ENCODE data around the gene JADE1.

JADE1 gene

DNA sequence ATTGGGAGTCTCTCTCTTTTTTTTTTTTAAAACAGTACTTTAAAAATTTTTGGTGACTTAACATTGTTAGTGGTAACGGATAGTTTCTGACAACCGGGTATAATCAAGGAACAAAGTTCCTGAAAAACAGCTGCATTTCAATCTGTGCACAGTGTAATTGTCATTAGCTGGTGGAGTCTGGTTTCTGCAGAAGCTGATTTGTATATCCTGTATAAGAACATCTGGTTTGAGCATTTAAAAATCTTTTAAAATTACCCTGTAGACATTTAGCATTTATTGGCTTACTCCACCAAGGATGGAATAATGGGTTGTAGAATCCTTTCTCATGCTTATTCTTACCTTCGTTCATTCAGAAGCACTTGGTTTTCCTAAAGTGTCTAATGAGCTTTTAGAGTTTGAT lies 11.2 kb downstream of the JADE1 start:
- DNase-seq (ENCODE audit: low read depth): no peak
- H3K4me3 ChIP-seq (ENCODE audit: low read length): no peak overlapping the region
- TF ChIP-seq, protein P1, sequence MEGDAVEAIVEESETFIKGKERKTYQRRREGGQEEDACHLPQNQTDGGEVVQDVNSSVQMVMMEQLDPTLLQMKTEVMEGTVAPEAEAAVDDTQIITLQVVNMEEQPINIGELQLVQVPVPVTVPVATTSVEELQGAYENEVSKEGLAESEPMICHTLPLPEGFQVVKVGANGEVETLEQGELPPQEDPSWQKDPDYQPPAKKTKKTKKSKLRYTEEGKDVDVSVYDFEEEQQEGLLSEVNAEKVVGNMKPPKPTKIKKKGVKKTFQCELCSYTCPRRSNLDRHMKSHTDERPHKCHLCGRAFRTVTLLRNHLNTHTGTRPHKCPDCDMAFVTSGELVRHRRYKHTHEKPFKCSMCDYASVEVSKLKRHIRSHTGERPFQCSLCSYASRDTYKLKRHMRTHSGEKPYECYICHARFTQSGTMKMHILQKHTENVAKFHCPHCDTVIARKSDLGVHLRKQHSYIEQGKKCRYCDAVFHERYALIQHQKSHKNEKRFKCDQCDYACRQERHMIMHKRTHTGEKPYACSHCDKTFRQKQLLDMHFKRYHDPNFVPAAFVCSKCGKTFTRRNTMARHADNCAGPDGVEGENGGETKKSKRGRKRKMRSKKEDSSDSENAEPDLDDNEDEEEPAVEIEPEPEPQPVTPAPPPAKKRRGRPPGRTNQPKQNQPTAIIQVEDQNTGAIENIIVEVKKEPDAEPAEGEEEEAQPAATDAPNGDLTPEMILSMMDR (conservative IDR thresholded peaks at IDR 0.05; ENCODE audit: low read length): no peak

DNA sequence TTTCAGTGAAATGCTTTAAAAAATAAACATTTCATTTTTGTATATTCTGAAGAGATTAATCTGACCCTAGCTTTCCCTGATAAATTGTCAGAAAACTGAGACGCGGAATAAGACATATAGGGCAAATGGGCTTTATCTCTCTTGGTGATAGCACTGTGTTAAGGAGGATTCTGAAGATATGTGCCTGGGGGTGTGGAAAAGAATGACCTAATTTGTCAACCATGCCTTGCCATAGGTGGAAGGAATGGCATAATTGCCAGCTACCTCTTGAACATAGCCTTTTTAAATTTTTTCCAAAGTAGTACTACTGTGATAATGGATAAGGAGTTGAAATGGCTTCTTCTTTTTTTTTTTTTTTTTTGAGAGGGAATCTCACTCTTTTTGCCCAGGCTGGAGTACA lies 11.7 kb downstream of the JADE1 start:
- no peak for DNase-seq (ENCODE audit: low read depth)
- TF ChIP-seq, protein P1 (conservative IDR thresholded peaks at IDR 0.05; ENCODE audit: low read length): no peak
- no peak overlapping the region for H3K4me3 ChIP-seq (ENCODE audit: low read length)

DNA sequence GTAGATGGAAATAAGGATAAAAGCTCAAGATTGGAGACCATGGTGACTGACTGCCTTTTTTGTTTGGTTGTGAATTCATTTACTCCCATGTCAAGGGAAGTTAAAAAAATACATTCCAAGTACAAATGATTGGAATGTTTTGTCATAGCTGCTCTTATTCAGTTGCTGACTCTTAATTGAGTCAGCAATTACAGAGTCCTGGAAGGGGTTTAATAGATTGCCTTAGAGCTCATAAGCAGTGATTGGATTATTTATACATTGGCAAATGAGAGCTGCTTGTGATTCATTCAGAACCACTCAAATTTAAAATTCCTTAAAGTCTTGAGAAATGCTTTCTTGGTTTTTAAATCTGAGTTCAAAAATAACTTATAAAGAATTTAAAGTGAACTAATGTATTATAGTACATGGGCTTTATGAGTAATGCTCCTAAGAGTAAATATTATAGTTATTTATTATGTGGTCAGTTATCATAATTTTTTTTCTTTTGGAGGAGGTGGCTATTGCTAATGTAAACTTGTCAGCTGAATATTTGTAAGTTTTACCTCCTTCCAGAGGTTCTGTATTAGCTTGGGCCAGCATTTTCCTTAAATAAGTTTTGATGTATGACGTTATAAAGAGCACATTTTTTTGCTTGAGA lies 13.6 kb downstream of the JADE1 start:
- H3K4me3 ChIP-seq (ENCODE audit: low read length): no peak overlapping the region
- TF ChIP-seq, protein P1 (conservative IDR thresholded peaks at IDR 0.05; ENCODE audit: low read length): no peak
- peak; percentile 97 for DNase-seq (ENCODE audit: low read depth)

DNA sequence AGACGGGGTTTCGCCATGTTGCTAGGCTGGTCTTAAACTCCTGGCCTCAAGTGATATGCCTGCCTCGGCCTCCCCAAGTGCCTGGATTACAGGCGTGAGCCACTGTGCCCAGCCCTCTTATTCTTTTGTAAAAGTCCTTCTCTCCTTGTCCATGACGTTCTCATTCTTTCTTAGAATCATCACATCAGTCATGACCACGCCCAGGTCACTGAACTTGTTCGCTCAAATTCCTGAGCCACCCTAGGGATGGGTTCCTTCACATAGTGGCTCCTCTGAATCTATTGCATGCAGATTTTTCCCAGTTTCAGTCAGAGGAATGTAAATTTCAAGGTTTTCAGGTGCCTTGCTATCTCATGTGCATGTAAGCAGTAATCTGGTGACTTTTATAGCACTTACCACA lies 15.7 kb downstream of the JADE1 start:
- TF ChIP-seq, protein P1 (conservative IDR thresholded peaks at IDR 0.05; ENCODE audit: low read length): no peak
- H3K4me3 ChIP-seq (ENCODE audit: low read length): no peak overlapping the region
- no peak for DNase-seq (ENCODE audit: low read depth)

DNA sequence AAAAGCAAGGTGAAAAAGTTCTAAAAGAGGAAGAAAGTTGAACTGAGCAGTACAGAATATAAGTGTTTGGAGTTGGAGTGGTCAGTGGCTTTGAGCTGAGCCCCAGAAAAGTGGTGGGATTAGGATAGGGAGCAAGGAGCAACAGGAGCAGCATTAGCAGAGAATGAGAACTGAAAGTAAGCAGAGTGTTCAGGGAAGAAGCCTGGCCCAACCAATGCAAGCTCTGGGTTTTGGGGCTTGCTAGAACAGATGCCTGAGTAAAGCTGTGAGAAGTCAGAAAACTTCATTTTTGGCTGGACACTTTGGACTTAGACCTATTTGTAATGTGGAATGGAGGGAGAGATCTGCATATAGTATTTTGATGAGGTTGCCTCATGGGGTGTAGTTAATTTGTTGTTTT lies 17.8 kb downstream of the JADE1 start:
- TF ChIP-seq, protein P1 (conservative IDR thresholded peaks at IDR 0.05; ENCODE audit: low read length): no peak

DNA sequence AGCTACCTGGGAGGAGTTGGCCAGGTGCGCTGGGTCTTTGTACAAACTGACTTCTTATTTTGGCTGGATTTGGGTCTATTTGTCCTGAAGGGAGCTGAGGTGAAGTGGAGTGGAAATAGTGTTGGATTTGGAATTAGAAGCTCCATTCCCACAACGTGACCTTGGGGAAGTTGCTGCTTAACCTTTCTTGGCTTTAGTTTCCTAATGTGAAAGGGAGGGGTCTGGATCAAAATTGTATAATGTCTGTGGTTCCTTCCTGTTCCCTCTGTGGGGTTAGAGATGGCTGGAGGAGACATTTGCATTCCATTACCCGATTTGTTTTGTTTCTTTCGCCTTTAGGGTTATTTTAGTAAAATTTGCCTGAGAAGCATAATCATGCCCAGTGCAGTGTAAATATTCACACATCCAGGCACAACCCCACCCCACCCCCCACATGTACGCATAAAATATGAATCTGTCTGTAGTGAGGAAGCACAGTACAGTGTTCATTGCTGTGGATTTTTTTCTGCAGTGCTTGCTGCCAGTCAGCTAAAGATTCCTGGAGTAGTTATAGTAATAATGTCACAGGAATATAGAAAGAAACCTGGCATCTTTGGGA lies 21.5 kb downstream of the JADE1 start:
- TF ChIP-seq, protein P1 (conservative IDR thresholded peaks at IDR 0.05; ENCODE audit: low read length): no peak
- peak; percentile 23 for DNase-seq (ENCODE audit: low read depth)
- H3K4me3 ChIP-seq (ENCODE audit: low read length): no peak overlapping the region

More for the DNA sequence above, 17.8 kb downstream of the JADE1 start:
- no peak overlapping the region for H3K4me3 ChIP-seq (ENCODE audit: low read length)
- DNase-seq (ENCODE audit: low read depth): no peak

All from AG10803 (cell line).